ENCODE measurements around the gene STAT5A.

GRCh38 chr17:42347198-42347597, 58.9 kb downstream of the STAT5A start:
- TF ChIP-seq CTCF (conservative IDR thresholded peaks at IDR 0.05 in 1 of 2, IDR thresholded peaks at IDR 0.05 in 1 of 2; ENCODE audit: extremely low read depth in 1 of 2, insufficient read depth in 1 of 2, low read depth in 1 of 2, low read length in 2 of 2) (no peak), EZH2 (IDR thresholded peaks at IDR 0.05; ENCODE audit: borderline replicate concordance, low read length) (no peak)

Measured in mammary epithelial cell (primary cell).